OCI-LY3 (cell line): ENCODE results near the gene FAAP100.

Experiments used
- CTCF ChIP-seq: fragments of 200-600, 300-600 bp; sonication (generic); IDR thresholded peaks from 2 replicates; pipeline ENCODE4 v1.5.1; 2014; ENCODE audit warnings: antibody characterized with exemption, low read length, low read depth
- EZH2phosphoT487 ChIP-seq: fragments of 200-600 bp; shearing (Covaris generic); IDR thresholded peaks from 2 replicates; pipeline ENCODE4 v1.6.1; 2018; ENCODE audit warnings: antibody characterized with exemption, mixed run types, low read depth

DNA sequence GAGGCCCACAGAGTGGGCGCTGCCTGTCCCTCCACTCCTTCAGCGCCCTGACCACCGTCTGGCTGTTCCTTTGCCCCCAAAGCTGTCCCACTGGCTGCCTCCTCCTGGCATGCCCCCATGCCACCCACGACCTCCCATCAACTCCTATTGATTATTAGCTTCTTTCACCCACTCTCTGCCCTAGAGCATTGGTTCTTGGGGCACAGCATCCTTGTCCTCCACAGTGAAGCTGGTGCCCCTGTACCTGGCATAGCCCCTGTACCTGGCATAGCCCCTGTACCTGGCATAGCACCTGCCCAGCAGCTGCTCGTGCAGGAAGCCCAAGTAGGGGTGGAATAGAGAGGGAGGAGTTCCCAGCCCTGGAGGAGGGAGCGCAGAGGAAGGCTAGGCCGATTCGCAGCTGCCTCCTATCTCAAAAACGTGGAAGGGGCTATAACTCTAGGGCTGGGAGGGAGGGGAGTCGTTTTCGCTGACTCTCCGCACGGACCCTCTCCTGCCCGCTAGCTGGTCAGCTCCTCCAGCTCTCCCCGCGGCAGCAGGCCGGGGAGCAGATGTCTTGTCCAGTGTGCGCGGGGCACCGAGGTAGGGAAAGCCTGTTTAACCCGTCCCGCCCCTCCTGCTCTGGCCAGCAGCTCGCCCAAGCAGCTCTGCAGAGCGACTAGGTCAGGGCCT lies 33.9 kb downstream of the FAAP100 start:
- TF ChIP-seq CTCF (no peak), EZH2phosphoT487 (no peak)
